K562 (cell line): ENCODE measurements around the gene GIPC3. TPM values are rescaled to one million over a fixed set of nuclear protein-coding genes. Genes with fewer than 3 reads are reported as not detected.
A peak's percentile ranks its signal among the peaks of the same experiment; 100 is the strongest.

Source experiments
- ATAC-seq: fragments of 200-7000 bp; cut with Tn5 transposase; 3 replicates; pipeline ENCODE4 v1.9.1; 2020; ENCODE audit warnings: moderate library complexity
- BruUV-seq: library from RNA; stranded (reverse); fragments of 400-500 nt; replicated peaks from 2 replicates; lab custom pipeline; 2021; lab: Mats Ljungman, UMichigan
- CTCF ChIA-PET: fragments of 300-600 bp; formaldehyde crosslinking; extraction: SDS; loops from one replicate; lab custom pipeline; 2021; ENCODE audit warnings: low intra/inter-chr PET ratio; lab: Yijun Ruan, JAX
- POLR2A ChIA-PET: fragments of 300-600, 350-650 bp; sonication (Branson Sonifier 250); formaldehyde crosslinking; extraction: SDS; loops from one replicate; lab custom pipeline; 2021; ENCODE audit warnings: antibody characterized with exemption, inconsistent platforms; lab: Yijun Ruan, JAX
- DNase-seq, 4 experiments: peaks; one replicate each; pipeline versions ENCODE4 v3.0.0 to v3.0.0-alpha.2; 2011 to 2018; ENCODE audit warnings: low spot score in 3 of 4, mixed read lengths in 3 of 4; ENCODE audit errors: extremely low read depth in 1 of 4
- FAIRE-seq: peaks from 2 replicates; lab custom pipeline; 2011; peaks lifted over from hg19 to GRCh38; lab: Jason Lieb, UNC
- H2AFZ ChIP-seq: 2 replicates; pipeline ENCODE4 v1.6.0; 2011; ENCODE audit warnings: low read depth, low read length, control low read depth, inconsistent platforms
- H3K27ac ChIP-seq: fragments of 200-600 bp; 3 replicates; pipeline ENCODE4 v1.8.0; 2011; ENCODE audit warnings: low read depth, mild to moderate bottlenecking, control low read depth, inconsistent platforms, low read length, moderate library complexity, mixed read lengths; ENCODE audit errors: extremely low read depth
- H3K27me3 ChIP-seq, 2 experiments: fragments of 300-600 bp in 1 of 2; 2 replicates in 1 of 2; 3 replicates in 1 of 2; pipeline versions ENCODE4 v1.6.0 to v1.8.0; 2011; ENCODE audit warnings: inconsistent platforms in 2 of 2, low read length in 2 of 2, mild to moderate bottlenecking in 1 of 2, mixed read lengths in 1 of 2, moderate library complexity in 1 of 2; ENCODE audit not compliant: control insufficient read depth in 2 of 2, insufficient read depth in 2 of 2
- H3K36me3 ChIP-seq: fragments of 300-600 bp; 3 replicates; pipeline ENCODE4 v1.8.0; 2011; ENCODE audit warnings: mild to moderate bottlenecking, low read length, inconsistent platforms; ENCODE audit not compliant: control insufficient read depth, insufficient read depth
- H3K4me1 ChIP-seq, 2 experiments: fragments of 200-600 bp in 1 of 2; replicated peaks in 1 of 2; 2 replicates in 1 of 2; 3 replicates in 1 of 2; pipeline versions ENCODE4 v1.5.1 to v1.8.0; 2011; ENCODE audit warnings: inconsistent platforms in 2 of 2, low read length in 2 of 2, mild to moderate bottlenecking in 1 of 2, mixed read lengths in 1 of 2, moderate library complexity in 1 of 2; ENCODE audit not compliant: control insufficient read depth in 2 of 2, insufficient read depth in 2 of 2
- H3K4me2 ChIP-seq: 2 replicates; pipeline ENCODE4 v1.6.1; 2011; ENCODE audit warnings: low read length, control low read depth, inconsistent platforms, mixed read lengths; ENCODE audit not compliant: insufficient read depth
- H3K4me3 ChIP-seq: fragments of 200-600 bp; sonication (generic), shearing (Covaris generic); 2 replicates; pipeline ENCODE4 v1.5.1; 2016; ENCODE audit warnings: control low read depth, inconsistent platforms
- H3K79me2 ChIP-seq: fragments of 200-600 bp; 3 replicates; pipeline ENCODE4 v1.8.0; 2011; ENCODE audit warnings: low read length, inconsistent platforms; ENCODE audit not compliant: control insufficient read depth, insufficient read depth
- H3K9ac ChIP-seq, 2 experiments: 2 replicates each; pipeline versions ENCODE4 v1.6.0 to v1.6.1; 2011; ENCODE audit warnings: low read depth in 2 of 2, low read length in 2 of 2, control low read depth in 1 of 2, inconsistent platforms in 1 of 2, mild to moderate bottlenecking in 1 of 2, mixed read lengths in 1 of 2; ENCODE audit not compliant: insufficient read depth in 1 of 2
- H3K9me1 ChIP-seq: one replicate; pipeline ENCODE4 v1.6.0; 2011; ENCODE audit warnings: inconsistent platforms, mild to moderate bottlenecking, low read length, moderate library complexity; ENCODE audit not compliant: control insufficient read depth, insufficient read depth
- H3K9me3 ChIP-seq: replicated peaks from 2 replicates; pipeline ENCODE4 v1.5.1; 2011; ENCODE audit warnings: low read depth, low read length, inconsistent platforms; ENCODE audit not compliant: control insufficient read depth, insufficient read depth
- H4K20me1 ChIP-seq: replicated peaks from 2 replicates; pipeline ENCODE4 v1.6.1; 2011; ENCODE audit warnings: low read length, inconsistent platforms, mixed read lengths; ENCODE audit not compliant: control insufficient read depth, insufficient read depth
- NFE2 ChIP-seq: IDR thresholded peaks from 2 replicates; pipeline ENCODE4 v1.6.1; 2014; ENCODE audit warnings: antibody characterized with exemption, low read depth
- PKNOX1 ChIP-seq: fragments of 450-650 bp; IDR thresholded peaks from 2 replicates; pipeline ENCODE4 v1.6.1; 2016
- RBBP5 ChIP-seq: fragments of 200-600 bp; sonication (generic); IDR thresholded peaks from 2 replicates; pipeline ENCODE4 v1.6.1; 2012; ENCODE audit warnings: borderline replicate concordance, mild to moderate bottlenecking, low read length, control low read depth, inconsistent platforms; ENCODE audit not compliant: insufficient read depth, poor library complexity, severe bottlenecking
- ZBTB49 ChIP-seq: sonication (generic); formaldehyde crosslinking; IDR thresholded peaks from 2 replicates; pipeline ENCODE4 v1.8.0; 2022; ENCODE audit warnings: missing genetic modification reagents, mild to moderate bottlenecking, borderline replicate concordance
- ZC3H4 ChIP-seq: sonication (generic); formaldehyde crosslinking; IDR thresholded peaks from 2 replicates; pipeline ENCODE4 v1.9.0; 2021; ENCODE audit warnings: missing genetic modification reagents, borderline replicate concordance
- WGBS: fragments of 100-300 bp; shearing (Covaris generic); methylation state at CpG from one replicate; pipeline ENCODE4 v1.1.6; 2016; ENCODE audit warnings: low coverage, mixed read lengths; ENCODE audit not compliant: insufficient coverage; ENCODE audit errors: missing lambda C conversion rate; 5-methylcytosine and 5-hydroxymethylcytosine counted together
- in situ Hi-C: fragments of 300-500 bp; cut with MboI; formaldehyde crosslinking; loops from 4 replicates; pipeline ENCODE4 v1.15.0; 2018; ENCODE audit warnings: inconsistent platforms, mixed read lengths
- intact Hi-C: fragments of 100-400 bp; cut with micrococcal nuclease; formaldehyde crosslinking; loops from 2 replicates; pipeline ENCODE4 v1.14.2; 2022
- polyA plus RNA-seq, 8 experiments: library from polyadenylated mRNA; depleted of rRNA in 4 of 8; stranded (reverse) in 5 of 8; unstranded in 3 of 8; fragments of >200 nt; fragmentation: Nextera tagmentation in 2 of 8; fragmentation: Illumina TruSeq in 1 of 8; extraction: Ambion mirVana in 2 of 8; extraction: Trizol in 1 of 8; gene quantifications; 2 replicates each; pipeline versions ENCODE4 v1.2.1 to v1.2.3, GENCODE V29; 2011 to 2014; ENCODE audit warnings: inconsistent platforms in 1 of 8, missing spikeins in 1 of 8
- total RNA-seq, 7 experiments: library from RNA; depleted of rRNA in 6 of 7; stranded (reverse); fragments of >200 nt in 6 of 7; fragmentation: Illumina TruSeq in 2 of 7; extraction: Trizol in 2 of 7; gene quantifications; 2 replicates each; pipeline versions ENCODE4 v1.2.1 to v1.2.3, GENCODE V29; 2011 to 2021; ENCODE audit warnings: low replicate concordance in 1 of 7

GIPC3 gene
- total and polyA plus RNA-seq, 9 of the 15 experiments (the other 6 are each of a cell fraction or from before 2014, with no cell fraction given), result 0.03 to 3.6 (median 1.5) TPM; not detected in 1

DNA sequence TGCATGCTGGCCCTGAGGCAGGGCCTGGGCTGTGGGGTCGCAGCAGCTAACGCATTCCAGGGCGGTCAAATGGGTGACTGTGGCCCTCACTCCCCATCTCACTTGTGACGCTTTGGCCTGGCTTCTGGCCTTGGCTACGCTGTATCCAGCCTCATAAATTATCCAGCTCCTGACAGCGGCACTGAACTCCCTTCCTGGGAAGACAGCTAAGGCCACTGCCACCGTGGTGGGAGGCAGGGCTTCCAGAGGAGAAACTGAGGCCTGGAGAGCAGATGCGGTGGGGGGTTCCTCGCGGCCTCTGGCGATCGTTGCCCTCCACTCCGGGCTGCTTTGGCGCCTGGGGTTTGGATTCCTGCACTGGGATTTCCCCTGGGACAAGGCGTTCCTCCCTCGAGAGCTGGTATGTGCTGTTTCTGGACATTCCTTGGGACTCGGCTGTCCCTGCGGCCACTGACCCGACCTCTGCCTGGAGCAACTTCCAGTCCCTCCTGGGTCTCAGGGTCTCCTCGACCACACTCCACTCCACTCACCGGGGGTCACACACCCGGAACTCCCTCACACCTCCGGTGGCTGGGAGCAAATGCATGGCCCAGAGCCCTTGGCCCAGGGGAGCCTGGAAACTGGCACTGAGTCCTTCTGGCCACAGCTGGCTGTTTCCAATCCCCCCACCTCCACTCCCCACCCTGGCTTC lies 18.0 kb downstream of the GIPC3 start (continued):
- TF ChIP-seq PKNOX1, result peak; percentile 49
- TF ChIP-seq NFE2, result no peak

- H2AFZ ChIP-seq, result no peak overlapping the region
- H3K79me2 ChIP-seq, result peaks cover 44% of the 10 kb centered on the region
- H3K36me3 ChIP-seq, result peaks cover 24% of the 10 kb centered on the region; the same call in 1 of the 3 replicates
- peaks cover 2% of the 10 kb centered on the region for H3K9me1 ChIP-seq
- BruUV-seq, result no TSS peak
- H4K20me1 ChIP-seq, result no peaks in the 10 kb centered on the region
- no peak overlapping the region for H3K27ac ChIP-seq
- WGBS, result 85% methylated on average over 18 of the region's 27 CpGs
- no peak for FAIRE-seq
- TF ChIP-seq ZC3H4 (CRISPR knock-in tag), result no peak
- TF ChIP-seq RBBP5, result peak; percentile 15
- no peak for TF ChIP-seq ZBTB49 (CRISPR knock-in tag)
- H3K9ac ChIP-seq, result peak overlapping the region; percentile 0 to 80; a peak in 2 of 4 replicates
- peak overlapping the region; percentile 91 for H3K4me2 ChIP-seq
- POLR2A ChIA-PET, result interaction anchor here (0.6 to 1.1 kb wide), 3 partner anchors 15 to 49 kb away, joined by 3 to 4 read pairs (median 3); no protein-coding TSS in a partner anchor
- intact Hi-C loops, result loop anchor here (10.0 kb wide), 1 partner anchor 60 kb away; no protein-coding TSS in a partner anchor
- peak overlapping the region; percentile 89; the same call in 1 of the 2 replicates for H3K4me3 ChIP-seq
- H3K4me1 ChIP-seq, result peaks cover 33 to 74% of the 10 kb centered on the region in 2 experiments
- CTCF ChIA-PET, result no interaction called here
- DNase-seq, result no peak
- no peaks in the 10 kb centered on the region for H3K9me3 ChIP-seq
- in situ Hi-C loops, result no loop called here
- no peak for ATAC-seq
- H3K27me3 ChIP-seq, result no peaks in the 10 kb centered on the region
Observed at GRCh38 chr19:3604227-3604986, 19.1 kb downstream of the GIPC3 start.
